AG09319 (cell line): ENCODE measurements around the gene CFDP1.
A peak's percentile ranks its signal among the peaks of the same experiment; 100 is the strongest.

ENCODE experiments used
- DNase-seq: peaks from one replicate; pipeline ENCODE4 v3.0.0-alpha.2; 2010; ENCODE audit warnings: low read depth; ENCODE audit errors: extremely low read depth
- TF ChIP-seq, protein P1 (sequence below): IDR thresholded peaks from 2 replicates; pipeline ENCODE4 v1.5.1; 2011; ENCODE audit warnings: low read depth, mild to moderate bottlenecking, inconsistent platforms, low read length, moderate library complexity

The CFDP1 gene

DNA sequence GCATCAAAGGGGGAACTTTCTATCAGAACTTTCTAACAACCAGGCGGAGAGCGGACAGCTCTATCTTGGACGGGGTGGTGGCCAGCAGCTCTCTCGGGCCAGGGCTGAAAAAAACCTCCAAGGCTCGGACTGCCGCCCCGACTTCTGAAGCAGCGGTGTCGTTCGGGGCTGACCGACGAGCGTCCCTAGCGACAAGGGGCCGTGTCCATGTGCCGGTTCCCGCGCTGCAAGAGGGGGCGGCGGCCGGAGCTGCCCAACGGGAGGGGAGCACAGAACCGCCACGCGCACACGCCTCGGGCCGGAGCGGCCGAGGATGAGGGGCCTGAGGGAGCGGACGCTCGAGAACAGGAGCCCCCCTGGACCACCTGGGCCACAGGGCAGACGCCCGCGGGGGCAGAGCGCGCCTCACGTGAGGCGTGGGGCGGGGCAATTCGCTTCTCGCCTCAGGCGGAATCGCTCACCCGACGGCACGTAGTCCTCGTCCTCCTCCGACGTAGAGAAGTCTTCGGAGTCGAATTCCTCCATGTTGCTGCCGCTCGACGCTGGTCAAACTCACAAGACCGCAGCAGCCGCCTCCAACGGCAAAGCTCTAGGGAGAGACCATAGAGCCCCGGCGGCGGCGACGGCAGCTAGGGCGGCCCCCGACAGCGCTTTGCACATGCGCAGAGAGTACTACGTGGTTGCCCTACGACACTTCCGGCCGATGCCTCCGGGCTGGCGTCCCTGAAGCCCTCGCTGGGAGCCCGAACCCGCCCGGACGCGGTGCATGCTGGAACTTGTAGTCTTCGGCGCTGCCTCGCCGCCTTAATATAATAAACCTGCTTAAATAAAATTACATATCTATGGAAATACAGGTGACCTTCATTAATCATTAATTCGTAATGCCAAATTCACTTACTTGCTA is at the start of gene CFDP1:
TSS of gene CFDP1 (minus strand) at position 676 of the 904 bp plus-strand sequence. CDS start at position 525, 151 bp downstream.
- TF ChIP-seq, protein P1, sequence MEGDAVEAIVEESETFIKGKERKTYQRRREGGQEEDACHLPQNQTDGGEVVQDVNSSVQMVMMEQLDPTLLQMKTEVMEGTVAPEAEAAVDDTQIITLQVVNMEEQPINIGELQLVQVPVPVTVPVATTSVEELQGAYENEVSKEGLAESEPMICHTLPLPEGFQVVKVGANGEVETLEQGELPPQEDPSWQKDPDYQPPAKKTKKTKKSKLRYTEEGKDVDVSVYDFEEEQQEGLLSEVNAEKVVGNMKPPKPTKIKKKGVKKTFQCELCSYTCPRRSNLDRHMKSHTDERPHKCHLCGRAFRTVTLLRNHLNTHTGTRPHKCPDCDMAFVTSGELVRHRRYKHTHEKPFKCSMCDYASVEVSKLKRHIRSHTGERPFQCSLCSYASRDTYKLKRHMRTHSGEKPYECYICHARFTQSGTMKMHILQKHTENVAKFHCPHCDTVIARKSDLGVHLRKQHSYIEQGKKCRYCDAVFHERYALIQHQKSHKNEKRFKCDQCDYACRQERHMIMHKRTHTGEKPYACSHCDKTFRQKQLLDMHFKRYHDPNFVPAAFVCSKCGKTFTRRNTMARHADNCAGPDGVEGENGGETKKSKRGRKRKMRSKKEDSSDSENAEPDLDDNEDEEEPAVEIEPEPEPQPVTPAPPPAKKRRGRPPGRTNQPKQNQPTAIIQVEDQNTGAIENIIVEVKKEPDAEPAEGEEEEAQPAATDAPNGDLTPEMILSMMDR: no peak
- peak; percentile 84 for DNase-seq

DNA sequence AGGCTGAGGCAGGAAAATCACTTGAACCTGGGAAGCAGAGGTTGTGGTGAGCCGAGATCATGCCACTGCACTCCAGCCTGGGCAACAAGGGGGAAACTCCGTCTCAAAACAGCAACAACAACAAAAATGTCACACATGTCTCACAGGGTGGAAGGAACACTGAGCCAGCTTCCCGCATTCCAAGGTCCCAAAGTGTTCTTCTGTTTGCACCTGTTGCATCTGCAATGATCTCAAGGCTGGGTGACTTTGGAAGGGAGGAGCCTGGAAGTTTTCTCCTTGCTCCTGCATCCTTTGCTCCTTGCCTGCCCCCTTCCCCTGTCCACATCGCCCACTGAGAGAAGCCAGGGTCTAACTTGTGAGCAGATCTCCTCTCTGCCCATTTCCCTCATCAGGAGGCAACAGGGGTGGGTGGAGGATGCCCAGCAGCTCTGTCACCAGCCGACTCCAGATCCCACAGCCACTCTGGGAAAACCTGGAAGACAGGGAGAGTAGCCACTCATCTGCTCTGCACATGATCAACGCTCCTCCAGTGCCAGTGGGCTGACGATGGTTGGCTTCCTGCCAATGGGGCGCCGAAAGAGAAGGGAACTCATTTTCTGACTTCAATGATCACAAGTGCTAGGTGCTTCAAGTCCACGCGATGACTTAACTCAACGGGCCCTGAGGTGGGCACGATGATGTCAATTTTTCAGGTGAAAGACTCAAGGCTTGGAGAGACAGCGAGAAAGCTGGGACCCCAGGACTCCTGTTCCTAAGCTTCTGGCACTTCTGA is 49.3 kb upstream of the CFDP1 start:
- no peak for DNase-seq
- TF ChIP-seq, protein P1: no peak

DNA sequence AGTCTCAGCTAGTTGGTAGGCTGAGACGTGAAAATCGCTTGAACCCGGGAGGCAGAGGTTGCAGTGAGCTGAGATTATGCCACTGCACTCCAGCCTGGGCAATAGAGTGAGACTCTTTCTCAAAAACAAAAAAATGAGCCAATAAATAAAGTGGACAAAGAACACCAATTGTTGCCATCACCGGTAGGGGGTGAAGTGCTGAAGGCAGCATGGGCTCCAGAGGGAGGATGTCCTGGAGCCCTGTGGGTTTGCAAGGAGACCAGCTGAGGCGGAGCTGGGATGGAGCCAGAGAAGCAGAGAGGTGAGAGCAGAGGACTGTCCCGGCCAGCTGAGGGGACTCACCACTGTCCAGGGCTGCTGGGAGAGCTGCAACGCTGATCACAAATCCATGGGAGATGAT is 48.2 kb upstream of the CFDP1 start:
- TF ChIP-seq, protein P1: no peak
- no peak for DNase-seq

DNA sequence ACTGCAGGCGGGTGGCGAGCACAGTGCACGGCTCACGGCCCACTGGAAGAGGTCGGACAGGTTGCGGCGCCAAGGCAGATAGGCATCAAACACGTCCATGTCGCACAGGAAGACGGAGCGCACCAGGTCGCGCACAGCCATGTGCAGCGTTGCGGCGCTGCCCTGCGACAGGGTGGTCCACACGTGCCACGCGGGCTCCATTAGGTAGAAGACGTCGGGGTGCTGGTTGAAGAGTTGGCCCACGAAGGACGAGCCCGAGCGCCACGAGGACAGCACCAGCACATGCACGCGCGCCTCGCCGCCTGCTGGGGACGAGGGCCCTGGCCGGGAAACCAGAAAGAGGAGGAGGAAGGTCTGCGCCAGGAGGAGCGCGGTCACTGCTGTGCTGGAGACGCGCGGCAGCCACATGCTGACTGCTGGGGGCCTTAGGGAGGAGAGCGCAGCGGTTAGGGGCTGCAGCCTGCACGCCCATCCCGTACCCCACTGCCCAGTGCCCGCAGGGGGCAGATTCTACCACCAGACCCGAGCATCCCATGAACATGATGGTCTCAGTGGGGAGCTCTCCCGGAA is 46.2 kb upstream of the CFDP1 start:
- no peak for DNase-seq
- TF ChIP-seq, protein P1: no peak

DNA sequence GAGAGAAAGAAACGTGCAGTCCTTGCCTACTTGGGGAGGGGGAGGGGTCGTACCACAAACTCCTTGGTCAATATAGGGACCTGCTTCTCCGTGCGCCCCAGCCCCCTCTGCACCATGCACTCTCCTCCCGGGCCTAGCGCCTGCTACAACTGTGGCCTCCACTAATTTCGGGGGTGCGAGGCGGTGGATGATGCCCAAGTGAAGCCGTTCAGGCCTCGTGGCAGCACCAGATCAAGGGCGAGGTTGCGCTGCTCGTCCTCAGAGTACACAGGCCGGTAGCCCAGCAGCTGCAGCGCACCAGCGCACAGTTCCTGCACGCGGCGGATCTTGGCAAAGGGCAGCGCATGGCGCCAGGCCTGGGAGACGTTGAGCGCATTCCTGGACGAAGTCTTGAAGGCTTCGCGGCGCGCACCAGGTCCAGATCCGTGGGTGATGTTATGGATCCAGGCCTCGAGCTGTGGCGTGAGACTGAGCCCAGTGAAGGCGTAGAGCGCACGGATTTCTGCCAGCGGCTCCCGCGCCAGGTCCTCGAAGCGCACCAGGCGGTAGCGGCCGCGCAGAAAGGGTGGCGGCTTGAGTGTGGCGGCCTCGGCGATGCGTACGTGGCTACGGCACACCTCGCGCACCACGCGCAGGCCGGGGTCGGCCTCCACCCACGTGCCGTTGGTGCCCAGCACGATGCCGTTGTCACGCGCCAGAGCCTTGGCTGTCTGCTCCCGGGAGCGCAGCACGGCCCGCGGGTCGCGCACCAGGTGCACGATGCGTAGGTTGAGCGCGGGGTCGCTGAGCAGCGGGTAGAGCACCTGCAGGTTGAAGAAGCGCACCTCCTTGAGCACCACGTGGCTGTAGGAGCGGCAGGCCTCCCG is 45.4 kb upstream of the CFDP1 start:
- TF ChIP-seq, protein P1: no peak

DNA sequence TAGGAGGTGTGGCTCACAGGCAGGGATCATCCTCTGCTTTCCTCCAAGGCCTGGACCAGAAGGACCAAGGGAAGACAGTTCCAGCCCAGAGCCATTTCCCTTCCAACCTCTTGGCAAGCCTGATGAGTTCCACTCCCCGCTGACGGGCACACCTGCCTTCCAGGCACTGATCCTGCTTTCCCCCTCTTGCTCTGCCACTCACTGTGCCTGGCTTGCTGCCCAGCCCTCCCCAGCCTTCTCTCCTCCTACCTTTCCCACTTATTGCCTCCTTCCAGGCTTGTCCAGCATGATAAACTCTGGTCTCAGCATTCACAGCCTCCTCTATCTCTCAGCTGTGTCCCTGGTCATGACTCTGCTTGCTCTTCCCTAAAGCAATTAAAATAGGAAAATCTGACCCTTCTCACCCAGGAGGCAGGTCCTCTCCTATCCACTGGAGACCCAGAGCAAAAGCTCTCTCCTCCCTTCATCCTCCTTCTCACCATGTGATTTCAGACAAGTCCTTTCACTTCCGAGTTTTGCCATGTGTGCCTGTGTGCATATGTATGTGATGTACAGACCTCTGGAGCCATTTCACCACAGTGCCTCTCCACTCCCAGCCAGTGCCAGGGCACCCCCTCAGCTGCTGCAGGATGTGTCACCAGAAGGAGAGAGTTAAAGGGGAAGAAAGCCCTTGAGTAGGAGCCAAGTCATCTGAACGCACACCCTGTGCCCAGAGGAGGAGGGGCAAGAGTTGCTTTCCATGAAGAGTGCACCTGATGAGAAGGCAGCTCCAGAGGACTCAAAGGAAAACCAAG is 44.6 kb upstream of the CFDP1 start:
- DNase-seq: no peak

More for the DNA sequence above, 45.4 kb upstream of the CFDP1 start:
- DNase-seq: no peak

More for the DNA sequence above, 44.6 kb upstream of the CFDP1 start:
- TF ChIP-seq, protein P1: no peak
